AG04449 (cell line): Measurements from ENCODE around the gene ZNF132.
A peak's percentile ranks its signal among the peaks of the same experiment; 100 is the strongest.
"Not testable (repeated sequence)": the region's sequence is repeated elsewhere in the genome, so short reads cannot be mapped to it uniquely, and the experiment has no call there.

Source experiments
- CTCF ChIA-PET: fragments of 350-600 bp; formaldehyde crosslinking; extraction: SDS; loops from one replicate; lab custom pipeline; 2021; ENCODE audit warnings: antibody characterized with exemption; lab: Yijun Ruan, JAX
- POLR2A ChIA-PET: fragments of 400-600, 350-600 bp; formaldehyde crosslinking; extraction: SDS; loops from one replicate; lab custom pipeline; 2020; ENCODE audit warnings: antibody characterized with exemption, inconsistent platforms; lab: Yijun Ruan, JAX
- DNase-seq: peaks from one replicate; pipeline ENCODE4 v3.0.0-alpha.2; 2010; ENCODE audit warnings: low read depth, low spot score
- H3K4me3 ChIP-seq: 2 replicates; pipeline ENCODE4 v1.5.1; 2011; ENCODE audit warnings: low read depth, mild to moderate bottlenecking, control low read depth, low read length
- CTCF ChIP-seq: IDR thresholded peaks from one replicate; pipeline ENCODE4 v1.5.1; 2011; ENCODE audit warnings: mild to moderate bottlenecking, moderate library complexity, low read length, control low read depth, inconsistent platforms; ENCODE audit not compliant: insufficient read depth; ENCODE audit errors: missing control alignments

The ZNF132 gene

DNA sequence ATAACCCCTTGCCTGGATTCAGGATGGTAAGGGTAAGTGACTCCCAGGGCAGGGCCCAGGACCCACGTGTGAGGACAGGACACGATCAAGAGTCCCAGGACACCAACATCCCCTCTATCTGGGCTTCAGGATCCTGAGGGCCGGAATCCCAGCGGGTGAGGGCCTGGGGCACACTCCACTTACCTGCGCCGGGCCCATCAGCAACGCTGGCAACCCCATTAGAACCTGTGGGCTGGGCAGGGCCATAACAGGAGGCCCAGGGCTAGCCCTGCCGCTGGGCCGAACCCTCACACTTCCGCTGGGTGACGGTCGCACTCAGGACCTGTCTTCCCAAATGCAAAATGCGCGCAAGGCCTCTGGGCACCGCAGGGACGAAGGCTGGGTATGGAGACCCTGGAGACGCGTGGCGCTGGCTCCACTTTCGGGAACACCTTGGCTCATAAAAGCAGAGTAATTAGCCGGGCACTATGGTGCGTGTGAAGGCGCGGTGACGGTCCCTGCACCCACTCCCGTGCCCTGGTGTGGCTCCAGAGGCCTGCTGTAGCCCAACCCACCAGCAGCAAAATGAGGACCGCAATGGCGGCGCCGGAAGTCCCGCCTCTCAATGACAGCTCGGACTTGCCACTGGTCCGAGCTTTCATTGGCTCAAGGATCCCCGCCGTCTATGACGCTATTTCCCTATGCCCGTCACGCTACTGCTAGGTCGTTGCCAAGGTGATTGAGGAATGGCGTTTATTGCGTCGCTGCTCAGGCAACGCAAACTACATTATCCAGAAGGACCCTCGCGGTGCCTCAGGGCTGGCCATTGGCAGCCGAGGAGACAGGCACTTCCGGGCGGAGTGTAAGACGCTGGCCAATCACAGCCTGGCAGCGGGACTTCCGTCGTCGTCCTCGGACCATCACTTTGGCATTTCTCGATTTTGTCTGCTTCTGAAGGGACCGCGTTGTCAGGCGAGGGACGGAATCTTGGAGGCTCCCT is at the start of gene ZNF132:
Gene ZNF132 (minus strand): TSS at position 578 of the 979 bp plus-strand sequence. CDS start 332 bp downstream, at position 246.
- ChIA-PET POLR2A (interaction anchor here (0.8 to 1.0 kb wide), 5 partner anchors 10 to 79 kb away, joined by 3 to 5 read pairs (median 3); partner anchors contain the start of genes ZBTB45 and ZNF584), CTCF (no interaction called here)
- peak within 1 kb of the TSS; percentile 92 for H3K4me3 ChIP-seq
- DNase-seq = peak; percentile 98
- TF ChIP-seq CTCF = no peak

GRCh38 chr19:58484349-58484748 is 44.4 kb upstream of the ZNF132 start:
- POLR2A ChIA-PET, CTCF ChIA-PET, DNase-seq, H3K4me3 ChIP-seq: not testable (repeated sequence)

- ChIA-PET POLR2A (interaction anchor here (0.6 kb wide), 1 partner anchor 10 kb away, joined by 3 read pairs; no protein-coding TSS in a partner anchor), CTCF (no interaction called here)
- DNase-seq = no peak
- H3K4me3 ChIP-seq = no peak overlapping the region
- TF ChIP-seq CTCF = no peak
Measured at GRCh38 chr19:58483776-58484175, 43.8 kb upstream of the ZNF132 start.

DNA sequence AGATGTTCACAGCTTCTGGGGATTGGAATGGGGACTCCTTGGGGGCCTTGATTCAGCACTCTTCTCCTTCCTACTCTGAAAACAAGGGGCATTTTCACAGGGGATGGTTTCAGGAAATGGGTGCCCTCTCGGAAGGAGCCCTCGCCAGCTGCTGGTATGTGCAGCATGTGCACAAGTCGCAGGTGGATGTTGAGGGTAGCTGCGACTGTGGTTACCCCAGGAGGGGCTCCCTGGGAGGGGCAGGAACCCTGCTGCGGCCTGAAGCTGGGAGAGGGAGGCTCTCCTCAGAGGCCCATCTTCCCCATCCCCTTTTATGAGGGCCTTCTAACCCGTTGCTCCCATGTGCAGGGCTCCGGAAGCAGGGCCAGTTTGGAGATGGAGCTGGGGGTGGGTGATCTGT is 42.4 kb upstream of the ZNF132 start:
- TF ChIP-seq CTCF = no peak
- POLR2A ChIA-PET = no interaction called here
- CTCF ChIA-PET = no interaction called here

DNA sequence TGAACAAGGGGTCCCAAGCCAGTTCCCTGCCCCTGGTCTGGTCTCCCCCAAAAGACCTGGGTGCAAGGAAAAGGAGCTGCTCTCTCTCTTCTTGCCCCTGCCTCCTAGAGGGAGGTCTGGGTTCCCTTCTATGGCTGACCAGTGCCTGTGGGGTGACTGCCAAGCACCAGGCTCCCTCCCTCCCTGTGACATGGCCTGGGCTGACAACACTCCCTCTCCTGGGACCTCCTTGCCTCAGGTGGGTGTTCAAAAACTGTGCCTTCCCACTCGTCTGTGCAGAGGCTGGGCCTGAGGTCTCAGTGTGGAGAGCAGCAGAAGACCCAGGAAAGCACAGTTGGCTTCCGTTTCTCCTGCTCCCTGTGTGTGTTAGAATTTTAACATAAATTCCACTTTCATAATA is 40.9 kb upstream of the ZNF132 start:
- ChIA-PET POLR2A (no interaction called here), CTCF (interaction anchor here (1.1 to 1.7 kb wide), 2 partner anchors 15 to 38 kb away, joined by 3 to 6 read pairs; no protein-coding TSS in a partner anchor)
- no peak for DNase-seq
- no peak for TF ChIP-seq CTCF
- no peak overlapping the region for H3K4me3 ChIP-seq

More for the DNA sequence above, 42.4 kb upstream of the ZNF132 start:
- no peak for DNase-seq
- H3K4me3 ChIP-seq = no peak overlapping the region

GRCh38 chr19:58480481-58480830 is 40.5 kb upstream of the ZNF132 start:
- DNase-seq = no peak
- CTCF ChIA-PET = interaction anchor here (1.1 to 1.7 kb wide), 2 partner anchors 15 to 38 kb away, joined by 3 to 6 read pairs; no protein-coding TSS in a partner anchor
- no peak overlapping the region for H3K4me3 ChIP-seq
- no peak for TF ChIP-seq CTCF
- POLR2A ChIA-PET = no interaction called here
